ENCODE measurements around the gene APOL4.
A peak's percentile ranks its signal among the peaks of the same experiment; 100 is the strongest.

The APOL4 gene

GRCh38 chr22:36239401-36240171, 38.0 kb upstream of the APOL4 start, which contains the start of gene APOL2:
APOL2 (minus strand) TSS chr22:36239527; CDS start chr22:36233162, 6,365 bp downstream.
- Histone ChIP-seq H3K36me3 (peaks cover 0 to 24% (median 14%) of the 10 kb centered on the region in 11 experiments; a peak in 15 of 22 replicates), H3K27ac (peak within 1 kb of the TSS; percentile 63 to 90 (median 80)), H4K20me1 (peaks cover 0 to 16% (median 4%) of the 10 kb centered on the region in 11 experiments; a peak in 8 of 22 replicates), H3K4me2 (peak within 1 kb of the TSS; percentile 93 to 100 (median 97)), H3K4me3 (peak within 1 kb of the TSS; percentile 65 to 87 (median 76)), H3K9ac (peak within 1 kb of the TSS; percentile 75 to 88 (median 83)), H3K27me3 (no peaks in the 10 kb centered on the region), H3K9me3 (replicated peaks in 1 of 11) (peaks cover 0 to 21% (median 15%) of the 10 kb centered on the region in 11 experiments; a peak in 14 of 22 replicates), H3K4me1 (peaks cover 29 to 43% (median 35%) of the 10 kb centered on the region in 10 experiments)
- no peak for TF ChIP-seq Cebpa-rat (IDR thresholded peaks at IDR 0.05)

- Histone ChIP-seq H3K4me3 (peak overlapping the region; percentile 65 to 87 (median 76)), H3K9me3 (replicated peaks in 1 of 11) (peaks cover 0 to 19% (median 15%) of the 10 kb centered on the region in 11 experiments; a peak in 14 of 22 replicates), H4K20me1 (peaks cover 0 to 16% (median 4%) of the 10 kb centered on the region in 11 experiments; a peak in 8 of 22 replicates), H3K36me3 (peaks cover 0 to 29% (median 18%) of the 10 kb centered on the region in 11 experiments; a peak in 15 of 22 replicates), H3K4me1 (peaks cover 29 to 49% (median 35%) of the 10 kb centered on the region in 10 experiments), H3K9ac (peak overlapping the region; percentile 75 to 88 (median 83)), H3K27ac (peak overlapping the region; percentile 63 to 90 (median 80)), H3K27me3 (no peaks in the 10 kb centered on the region), H3K4me2 (peak overlapping the region; percentile 93 to 100 (median 97))
- TF ChIP-seq Cebpa-rat (IDR thresholded peaks at IDR 0.05) = no peak
Observed at GRCh38 chr22:36239150-36239400, 37.5 kb upstream of the APOL4 start.

- H3K9me3 ChIP-seq (replicated peaks in 1 of 11) = peaks cover 0 to 16% (median 14%) of the 10 kb centered on the region in 11 experiments; a peak in 14 of 22 replicates
- H3K4me2 ChIP-seq = peak overlapping the region; percentile 93 to 100 (median 97)
- no peak for TF ChIP-seq Cebpa-rat (IDR thresholded peaks at IDR 0.05)
- peak overlapping the region; percentile 75 to 88 (median 83) for H3K9ac ChIP-seq
- peaks cover 29 to 54% (median 35%) of the 10 kb centered on the region in 10 experiments for H3K4me1 ChIP-seq
- peak overlapping the region; percentile 65 to 87 (median 76) for H3K4me3 ChIP-seq
- H4K20me1 ChIP-seq = peaks cover 0 to 19% (median 4%) of the 10 kb centered on the region in 11 experiments; a peak in 8 of 22 replicates
- H3K36me3 ChIP-seq = peaks cover 0 to 34% (median 22%) of the 10 kb centered on the region in 11 experiments; a peak in 17 of 22 replicates
- peak overlapping the region; percentile 63 to 90 (median 80) for H3K27ac ChIP-seq
- H3K27me3 ChIP-seq = no peaks in the 10 kb centered on the region
Observed at GRCh38 chr22:36238373-36239149, 37.0 kb upstream of the APOL4 start.

- TF ChIP-seq Cebpa-rat (IDR thresholded peaks at IDR 0.05) = no peak
- peaks cover 6 to 42% (median 29%) of the 10 kb centered on the region in 11 experiments; a peak in 20 of 22 replicates for H3K36me3 ChIP-seq
- H3K27ac ChIP-seq = peak overlapping the region in 10 of 11 experiments; percentile 63 to 90 (median 80); a peak in 19 of 22 replicates
- H3K9me3 ChIP-seq (replicated peaks in 1 of 11) = peaks cover 0 to 11% (median 5%) of the 10 kb centered on the region in 11 experiments; a peak in 9 of 22 replicates
- peak overlapping the region; percentile 75 to 88 (median 83) for H3K9ac ChIP-seq
- peak overlapping the region; percentile 65 to 87 (median 76) for H3K4me3 ChIP-seq
- no peaks in the 10 kb centered on the region for H3K27me3 ChIP-seq
- H3K4me2 ChIP-seq = peak overlapping the region; percentile 93 to 100 (median 97)
- H4K20me1 ChIP-seq = peaks cover 0 to 25% (median 4%) of the 10 kb centered on the region in 11 experiments; a peak in 8 of 22 replicates
- H3K4me1 ChIP-seq = peaks cover 31 to 62% (median 40%) of the 10 kb centered on the region in 10 experiments
Observed at GRCh38 chr22:36237462-36238372, 36.1 kb upstream of the APOL4 start.

GRCh38 chr22:36236388-36237319, 35.0 kb upstream of the APOL4 start:
- Histone ChIP-seq H3K27me3 (no peaks in the 10 kb centered on the region), H3K36me3 (peaks cover 16 to 53% (median 36%) of the 10 kb centered on the region in 11 experiments), H3K4me3 (peak overlapping the region in 3 of 10 experiments; percentile 3 to 78 (median 75); a peak in 3 of 20 replicates), H4K20me1 (peaks cover 0 to 28% (median 4%) of the 10 kb centered on the region in 11 experiments; a peak in 8 of 22 replicates), H3K4me1 (peaks cover 41 to 65% (median 50%) of the 10 kb centered on the region in 10 experiments), H3K9ac (peak overlapping the region in 5 of 11 experiments; percentile 83 to 88 (median 87); a peak in 6 of 22 replicates), H3K27ac (peak overlapping the region in 5 of 11 experiments; percentile 8 to 90 (median 85); a peak in 8 of 22 replicates), H3K9me3 (replicated peaks in 1 of 11) (0 out of 22 replicates have a peak, but pooled peaks cover 0 to 8% (median 0%) of the 10 kb centered on the region in 11 experiments), H3K4me2 (peak overlapping the region; percentile 93 to 100 (median 97); a peak in 21 of 22 replicates)
- TF ChIP-seq Cebpa-rat (IDR thresholded peaks at IDR 0.05) = no peak

GRCh38 chr22:36235585-36235984, 34.0 kb upstream of the APOL4 start:
- H3K4me1 ChIP-seq = peaks cover 44 to 65% (median 53%) of the 10 kb centered on the region in 10 experiments
- no peak overlapping the region for H3K27ac ChIP-seq
- 0 out of 22 replicates have a peak, but pooled peaks cover 0 to 8% (median 0%) of the 10 kb centered on the region in 11 experiments for H3K9me3 ChIP-seq (replicated peaks in 1 of 11)
- peaks cover 22 to 63% (median 47%) of the 10 kb centered on the region in 11 experiments for H3K36me3 ChIP-seq
- H4K20me1 ChIP-seq = peaks cover 0 to 34% (median 4%) of the 10 kb centered on the region in 11 experiments; a peak in 8 of 22 replicates
- no peak for TF ChIP-seq Cebpa-rat (IDR thresholded peaks at IDR 0.05)
- H3K9ac ChIP-seq = no peak overlapping the region
- H3K27me3 ChIP-seq = no peaks in the 10 kb centered on the region
- H3K4me3 ChIP-seq = no peak overlapping the region
- peak overlapping the region in 3 of 11 experiments; percentile 0 to 99 (median 93); a peak in 2 of 22 replicates for H3K4me2 ChIP-seq

GRCh38 chr22:36234919-36235318, 33.3 kb upstream of the APOL4 start:
- Histone ChIP-seq H4K20me1 (peaks cover 0 to 34% (median 4%) of the 10 kb centered on the region in 11 experiments; a peak in 8 of 22 replicates), H3K9ac (no peak overlapping the region), H3K4me1 (peaks cover 43 to 65% (median 52%) of the 10 kb centered on the region in 10 experiments), H3K36me3 (peaks cover 24 to 70% (median 53%) of the 10 kb centered on the region in 11 experiments), H3K9me3 (replicated peaks in 1 of 11) (0 out of 22 replicates have a peak, but pooled peaks cover 0 to 8% (median 0%) of the 10 kb centered on the region in 11 experiments), H3K4me3 (no peak overlapping the region), H3K27ac (no peak overlapping the region), H3K4me2 (peak overlapping the region in 3 of 11 experiments; percentile 15 to 21 (median 17); a peak in 3 of 22 replicates), H3K27me3 (no peaks in the 10 kb centered on the region)
- no peak for TF ChIP-seq Cebpa-rat (IDR thresholded peaks at IDR 0.05)
